Amniotic stem cell (primary cell): ENCODE measurements around the gene CDH13.

Source experiments
- DNase-seq: peaks from one replicate; lab custom pipeline; 2025; lab: John Stamatoyannopoulos, UW

CDH13 gene

DNA sequence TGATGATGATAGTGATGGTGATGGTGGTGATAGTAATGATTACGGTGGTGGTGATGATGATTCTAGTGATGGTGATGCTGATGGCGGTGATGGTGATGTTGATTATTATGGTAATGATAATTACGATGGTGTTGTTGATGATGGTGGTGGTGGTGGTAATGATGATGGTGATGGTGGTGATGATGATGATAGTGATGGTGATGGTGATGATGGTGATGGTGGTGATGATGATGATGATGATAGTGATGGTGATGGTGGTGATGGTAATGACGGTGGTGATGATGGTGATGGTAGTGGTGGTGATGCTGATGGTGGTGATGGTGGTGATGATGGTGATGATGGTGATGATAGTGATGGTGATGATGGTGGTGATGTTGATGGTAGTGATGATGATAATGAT, 370.0 kb downstream of the CDH13 start:
- no peak for DNase-seq

DNA sequence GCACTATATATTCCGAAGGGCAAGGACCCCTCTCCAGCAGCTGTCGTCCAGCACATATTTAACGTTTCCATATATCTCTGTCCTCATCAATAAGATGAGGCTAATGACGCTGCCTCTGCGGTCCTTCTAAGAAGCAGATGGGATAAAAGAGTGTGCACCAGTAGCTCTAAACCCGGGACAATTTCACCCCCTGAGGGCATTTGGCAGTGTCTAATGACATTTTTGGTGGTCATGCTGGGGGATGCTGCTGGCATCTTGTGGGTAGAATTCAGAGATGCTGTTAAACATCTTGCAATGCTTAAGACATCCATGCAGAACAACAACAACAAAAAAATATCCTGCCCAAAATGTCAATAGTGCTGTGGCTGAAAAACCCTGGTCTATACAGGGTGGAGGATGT, 372.9 kb downstream of the CDH13 start:
- no peak for DNase-seq

DNA sequence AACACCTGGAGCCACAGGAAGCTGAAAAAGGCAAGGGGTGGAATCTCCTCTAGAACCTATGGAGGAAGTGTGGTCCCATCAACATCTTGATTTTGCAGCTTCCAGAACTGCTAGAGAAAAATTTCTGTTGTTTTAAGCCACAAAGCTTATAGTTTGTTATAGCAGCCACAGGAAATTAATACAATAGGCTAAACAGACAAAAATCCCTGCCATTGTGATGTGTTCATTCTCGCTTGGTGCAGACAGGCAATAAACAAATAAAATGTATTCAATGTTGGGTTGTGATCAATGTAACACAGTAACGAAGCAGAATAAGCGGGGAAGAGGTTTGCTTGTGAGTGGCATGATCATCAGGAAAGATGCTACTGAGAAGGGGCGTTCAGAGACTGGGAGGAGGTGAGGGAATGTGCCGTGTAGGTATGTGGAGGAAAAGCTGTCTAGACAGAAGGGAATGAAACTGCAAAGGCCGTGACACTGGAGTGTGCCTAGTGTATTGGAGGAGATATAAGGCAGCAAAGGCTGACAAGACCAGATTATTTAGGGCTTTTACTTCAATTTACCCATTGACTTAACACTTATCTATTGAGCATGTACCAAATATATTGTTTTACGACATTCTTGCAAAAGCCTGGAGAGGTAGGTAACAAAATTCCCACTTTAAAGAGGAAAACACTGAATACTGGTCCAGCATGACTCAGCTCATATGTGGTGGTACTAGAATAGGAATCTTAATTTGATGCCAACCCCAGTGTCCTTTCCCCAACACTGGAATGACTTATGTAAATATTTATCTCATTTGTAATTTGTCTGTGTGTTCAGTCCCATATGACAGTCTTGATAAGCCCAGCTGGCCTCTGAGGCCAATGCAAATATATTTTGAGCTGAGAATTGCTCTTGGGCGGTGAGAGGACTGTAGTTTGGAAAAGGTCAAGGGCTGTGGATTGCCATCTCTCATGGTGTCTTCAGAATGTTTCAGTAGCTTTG, 375.9 kb downstream of the CDH13 start:
- DNase-seq = no peak

DNA sequence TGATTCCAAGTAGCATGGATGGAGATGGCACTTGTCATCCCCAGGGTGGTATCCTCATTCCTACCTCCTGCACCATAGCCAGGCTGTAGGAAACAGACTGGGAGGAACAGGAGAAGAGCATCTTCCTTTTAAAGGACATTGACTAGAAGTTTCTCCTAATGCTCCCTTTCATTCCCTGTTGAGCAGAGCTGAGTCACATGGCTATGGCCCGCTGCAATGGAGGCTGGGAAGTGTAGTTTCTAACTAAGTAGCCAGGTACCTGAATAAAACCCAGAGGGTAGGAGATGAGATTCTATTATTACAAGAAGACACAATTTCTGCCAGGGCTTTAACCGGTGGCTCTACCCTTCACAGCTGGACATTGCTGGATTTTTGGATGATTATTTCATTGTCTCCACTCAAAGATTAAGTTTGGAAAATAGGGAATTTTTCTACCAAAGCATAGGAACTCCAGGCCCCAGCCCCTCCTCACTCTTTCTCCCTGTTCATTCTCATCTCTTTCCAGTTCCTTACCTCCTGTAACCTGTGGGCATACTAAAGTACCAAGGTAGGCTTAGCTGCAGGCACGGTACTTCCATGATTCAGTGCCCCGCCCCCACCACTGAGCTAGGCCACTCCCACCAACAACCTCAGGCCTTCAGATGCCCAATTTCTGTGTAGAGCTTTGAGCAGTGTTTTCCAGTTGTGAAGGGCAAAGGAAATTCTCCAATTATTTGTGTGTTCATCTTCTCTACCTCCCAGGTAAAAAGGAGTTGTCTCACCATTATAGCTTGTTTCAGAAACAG, 378.3 kb downstream of the CDH13 start:
- no peak for DNase-seq

DNA sequence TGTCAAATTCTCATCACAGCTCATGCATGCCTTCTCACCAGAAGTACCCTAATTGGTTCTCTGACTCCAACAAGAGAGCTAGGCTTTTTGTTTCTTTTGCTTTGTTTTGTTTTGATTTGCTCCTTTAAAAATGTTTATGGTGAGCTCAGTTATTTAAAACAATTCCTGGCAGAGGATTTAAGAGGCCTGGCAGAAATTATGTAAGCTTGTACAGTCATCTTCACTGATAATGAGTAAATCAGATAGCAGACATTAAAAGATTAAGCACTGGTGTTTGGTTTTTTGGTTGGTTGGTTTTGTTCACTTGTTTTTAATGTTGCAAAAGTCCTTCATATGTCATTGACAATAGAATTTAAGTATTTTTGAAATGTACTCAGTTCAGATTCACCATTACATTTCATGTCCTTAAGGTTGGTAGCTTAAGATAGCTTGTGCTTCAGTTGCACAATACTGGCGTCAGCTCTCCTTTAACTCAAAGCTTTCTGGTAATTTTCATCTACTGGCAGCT, 378.9 kb downstream of the CDH13 start:
- DNase-seq = no peak

DNA sequence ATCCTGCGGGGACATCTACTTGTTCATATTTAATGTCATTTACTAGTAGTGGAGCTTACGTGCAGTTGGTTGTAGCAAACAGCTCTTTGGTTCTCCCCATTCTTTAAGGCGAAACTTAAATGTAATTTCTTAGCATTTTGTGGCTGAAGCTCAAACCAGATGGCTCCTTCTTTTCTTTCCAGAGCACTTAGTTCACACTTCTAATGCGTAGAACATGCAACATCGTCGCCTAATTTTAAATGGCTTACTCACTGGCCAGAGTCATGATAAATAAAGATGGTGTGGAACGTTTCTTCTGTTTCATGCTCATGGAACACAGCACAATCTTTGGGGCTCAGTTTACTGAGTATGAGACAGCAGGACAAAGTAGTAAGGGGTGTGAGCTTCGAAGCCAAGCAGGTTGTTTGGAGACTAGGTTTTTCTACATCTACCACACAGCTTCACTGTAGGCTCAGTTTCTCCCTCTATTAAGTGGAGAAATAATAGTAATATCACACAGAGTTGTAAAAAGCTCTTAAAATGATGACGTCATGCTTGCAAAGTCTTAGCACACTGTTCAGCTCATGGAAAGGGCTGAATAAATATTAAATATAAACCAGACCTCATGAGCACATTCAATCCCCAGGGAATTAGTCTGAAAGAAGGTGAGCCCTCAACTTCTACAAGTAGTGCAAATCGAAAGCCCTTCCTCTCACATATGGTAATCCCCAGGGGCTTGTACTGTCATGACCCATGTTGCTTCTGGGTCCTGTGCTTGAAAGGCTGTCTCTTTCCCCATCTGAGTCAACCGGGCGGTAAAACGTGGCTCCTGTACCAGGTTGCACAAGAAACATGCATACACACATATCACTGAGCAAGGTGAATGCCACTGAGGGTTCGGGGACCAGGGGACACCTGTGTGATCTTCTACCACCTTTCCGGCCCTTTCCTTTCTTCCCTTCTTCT, 384.3 kb downstream of the CDH13 start:
- no peak for DNase-seq

DNA sequence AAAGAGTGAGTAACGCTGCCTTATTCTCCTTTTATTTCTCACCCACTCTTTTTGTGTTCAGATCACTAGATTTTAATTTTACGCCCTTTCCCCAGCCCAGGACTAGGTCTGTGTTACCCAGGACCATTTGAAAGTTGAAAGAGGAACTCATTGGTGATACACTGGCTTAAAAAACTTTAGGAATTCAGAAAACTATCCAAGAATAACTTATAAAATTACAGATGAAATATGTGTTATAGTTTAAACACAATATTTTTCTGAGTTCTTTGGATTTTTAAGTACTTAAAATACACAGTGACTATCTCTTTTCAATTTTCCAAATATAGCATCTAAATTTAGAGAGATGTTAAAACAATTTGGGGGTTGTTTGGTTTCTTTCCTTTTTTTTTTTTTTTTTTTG, 385.2 kb downstream of the CDH13 start:
- DNase-seq = no peak

DNA sequence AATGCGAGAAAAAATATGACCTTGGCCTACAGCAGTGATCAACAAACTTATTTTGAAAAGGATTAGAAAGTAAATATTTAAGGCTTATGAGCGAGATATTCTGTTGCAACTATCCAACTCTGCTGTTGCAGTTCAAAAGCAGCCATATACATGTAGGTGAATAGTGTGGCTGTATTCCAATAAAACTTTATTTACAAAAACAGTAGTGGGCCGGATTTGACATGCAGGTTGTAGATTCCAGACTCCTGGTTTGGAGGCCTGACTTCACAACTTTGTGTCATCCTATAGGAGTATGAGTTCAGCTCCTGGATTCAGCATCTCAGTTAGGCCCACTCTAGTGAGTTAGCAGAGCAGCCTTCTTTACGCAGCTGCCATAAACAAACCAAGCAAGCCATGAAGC, 386.3 kb downstream of the CDH13 start:
- no peak for DNase-seq

DNA sequence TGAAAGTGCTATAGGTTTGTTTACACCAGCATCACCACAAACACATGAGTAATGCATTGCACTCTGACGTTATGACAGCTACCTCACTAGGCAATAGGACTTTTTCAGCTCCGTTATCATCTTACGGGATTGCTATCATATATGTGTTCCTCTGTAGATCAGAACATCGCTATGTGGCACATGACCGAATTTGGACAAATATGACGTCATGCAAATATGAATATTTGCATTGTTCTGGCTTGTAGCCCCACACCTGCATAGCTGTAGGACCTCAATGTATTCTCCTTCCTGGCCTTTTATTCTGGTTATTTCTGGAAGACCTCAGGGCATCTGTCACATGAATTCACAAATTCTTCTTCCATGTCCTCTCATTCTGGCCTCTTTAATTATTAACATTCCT, 393.2 kb downstream of the CDH13 start:
- DNase-seq = no peak

DNA sequence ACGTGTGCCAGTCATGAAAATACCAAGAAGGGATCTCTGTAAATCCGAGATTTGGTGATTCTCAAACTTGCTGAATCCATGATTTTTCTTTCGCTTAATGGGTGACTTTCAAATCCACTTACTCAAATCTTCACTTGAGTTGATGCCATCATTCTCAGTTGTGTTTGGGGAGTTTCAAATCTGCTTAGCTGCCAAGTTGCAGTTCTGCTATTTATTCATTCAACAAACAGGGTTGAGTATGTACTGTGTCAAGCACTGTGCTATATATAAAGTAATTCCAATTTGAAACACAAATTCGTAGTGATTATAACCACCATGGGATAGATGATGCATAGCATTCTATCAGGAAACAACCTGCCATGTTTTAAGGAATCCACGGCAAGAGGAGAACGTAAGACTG, 394.3 kb downstream of the CDH13 start:
- DNase-seq = no peak

DNA sequence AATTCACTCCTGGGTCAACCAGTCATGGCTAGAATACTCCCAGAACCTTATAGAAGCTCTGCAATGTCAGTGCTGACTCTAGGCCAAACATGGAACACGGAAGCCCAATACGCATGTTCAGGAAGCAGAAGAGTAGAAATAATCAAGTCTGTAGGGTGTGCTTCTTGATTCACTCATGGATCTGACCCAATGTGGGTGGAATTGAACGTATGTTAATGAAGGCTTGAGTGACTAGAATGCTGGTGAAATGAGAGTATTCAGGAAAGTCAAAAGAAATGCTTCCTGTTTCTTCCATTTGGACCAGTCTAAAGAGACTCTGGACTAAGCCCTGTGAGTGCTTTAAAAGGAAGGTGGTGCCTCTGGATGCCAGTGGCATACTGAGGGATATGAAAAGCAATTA, 395.0 kb downstream of the CDH13 start:
- DNase-seq = no peak

DNA sequence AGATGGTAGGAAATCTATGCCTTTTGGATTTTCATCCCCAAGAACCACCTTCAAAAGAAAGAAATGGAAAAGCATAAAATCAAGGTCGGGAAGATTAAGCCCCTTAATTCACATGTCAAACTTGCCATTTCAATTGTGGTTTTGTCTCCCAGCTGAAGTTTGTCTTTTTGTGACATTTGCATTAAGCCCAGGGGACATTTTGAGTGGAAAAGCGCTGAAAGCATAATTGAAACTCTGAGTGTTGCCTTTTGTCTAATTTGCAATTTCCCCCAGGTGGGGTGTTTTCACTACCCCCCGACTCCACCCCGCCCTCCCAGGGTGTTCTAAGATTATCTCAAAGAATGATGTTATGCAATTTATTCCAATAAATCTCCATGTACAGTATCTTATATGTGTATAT, 396.2 kb downstream of the CDH13 start:
- no peak for DNase-seq

DNA sequence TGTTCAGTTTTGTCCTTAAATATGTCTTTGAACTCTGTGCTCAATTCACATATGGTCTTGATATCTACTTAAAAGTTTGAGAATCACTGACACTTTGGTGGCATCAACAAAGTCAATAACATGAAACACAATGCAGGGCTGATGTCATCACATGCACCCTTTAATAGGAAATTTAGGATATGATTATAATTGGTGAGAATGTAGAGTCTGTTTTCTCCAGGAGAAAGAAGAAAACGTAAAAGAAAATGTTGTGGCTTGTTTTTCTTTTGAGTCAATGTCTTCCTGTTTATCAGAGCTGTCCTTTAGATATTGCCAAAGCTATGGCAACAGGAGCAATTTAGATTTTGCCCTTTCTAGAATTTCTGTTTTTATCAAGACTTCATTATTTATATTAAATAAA, 396.9 kb downstream of the CDH13 start:
- no peak for DNase-seq

DNA sequence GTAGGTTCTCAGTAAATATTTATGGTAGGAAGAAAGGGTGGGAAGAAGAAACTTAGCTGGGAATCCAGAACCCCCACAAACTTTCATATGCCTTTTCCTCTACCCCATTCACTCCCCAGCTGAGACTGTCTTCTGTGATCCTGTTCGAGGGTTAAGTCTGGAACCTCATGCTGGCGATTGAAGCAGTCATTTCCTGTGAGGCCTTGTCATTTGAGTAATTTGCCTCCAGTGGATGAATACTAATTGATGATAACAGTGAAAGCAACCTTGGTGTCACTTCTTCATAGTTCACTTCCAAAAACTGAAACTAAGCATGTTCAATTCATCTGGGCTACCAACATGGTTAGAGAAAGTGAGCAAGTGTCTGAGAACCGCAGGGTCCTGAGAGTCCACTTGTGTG, 401.2 kb downstream of the CDH13 start:
- DNase-seq = no peak

DNA sequence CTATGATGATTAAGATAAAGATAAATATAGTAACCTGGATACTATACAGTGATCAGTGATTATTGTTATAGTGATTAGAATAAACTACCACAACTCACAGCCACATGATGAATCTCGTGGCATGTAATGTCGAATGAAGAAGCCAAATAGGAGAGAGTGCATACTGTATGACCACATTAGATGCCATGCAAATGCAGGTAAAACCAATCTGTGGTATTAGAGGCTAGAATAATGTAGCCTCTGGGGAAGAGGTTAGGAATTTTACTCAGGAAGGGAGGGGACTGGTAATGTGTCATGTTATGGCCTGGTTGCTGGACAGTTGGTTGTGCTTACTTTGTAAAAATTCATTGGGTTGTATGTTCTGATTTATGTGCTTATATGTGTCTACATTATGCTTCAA, 402.7 kb downstream of the CDH13 start:
- no peak for DNase-seq

DNA sequence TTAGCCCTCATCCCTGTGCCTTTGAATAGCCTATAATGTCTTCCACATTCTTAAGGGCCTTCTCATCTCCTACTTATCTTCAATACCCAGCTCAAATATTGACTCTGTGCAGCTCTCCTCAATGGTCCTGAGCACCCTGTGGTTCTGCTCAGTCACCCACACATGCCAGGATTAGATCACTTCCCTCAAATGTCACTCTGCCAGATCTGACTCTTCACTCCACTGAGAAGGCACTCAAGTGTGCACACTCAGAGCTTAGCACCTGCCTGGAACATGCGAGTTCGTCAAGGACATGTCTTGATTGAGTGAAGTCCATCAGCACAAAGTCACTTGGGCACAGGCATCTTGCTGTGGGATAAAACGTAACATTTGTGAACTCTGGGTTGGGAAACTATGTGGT, 404.8 kb downstream of the CDH13 start:
- DNase-seq = no peak

DNA sequence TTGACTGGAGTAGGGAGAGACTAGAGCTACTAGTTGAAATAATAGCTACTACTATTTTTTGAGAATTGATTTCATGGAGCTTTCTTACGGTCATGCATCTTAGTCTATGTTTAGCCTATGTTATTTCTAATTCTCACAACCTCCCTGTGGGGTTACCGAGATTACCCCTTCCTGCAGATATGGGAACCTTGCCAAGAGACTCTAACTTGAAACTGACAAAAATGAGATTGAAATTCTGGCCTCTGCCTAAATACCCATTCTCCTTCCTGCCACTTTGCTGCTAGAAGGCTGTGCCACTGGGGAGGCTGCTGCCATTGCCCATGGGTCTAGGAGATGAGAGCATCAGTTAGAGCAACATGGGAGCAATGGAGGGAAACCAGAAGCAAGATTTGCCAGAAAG, 410.3 kb downstream of the CDH13 start:
- DNase-seq = no peak

DNA sequence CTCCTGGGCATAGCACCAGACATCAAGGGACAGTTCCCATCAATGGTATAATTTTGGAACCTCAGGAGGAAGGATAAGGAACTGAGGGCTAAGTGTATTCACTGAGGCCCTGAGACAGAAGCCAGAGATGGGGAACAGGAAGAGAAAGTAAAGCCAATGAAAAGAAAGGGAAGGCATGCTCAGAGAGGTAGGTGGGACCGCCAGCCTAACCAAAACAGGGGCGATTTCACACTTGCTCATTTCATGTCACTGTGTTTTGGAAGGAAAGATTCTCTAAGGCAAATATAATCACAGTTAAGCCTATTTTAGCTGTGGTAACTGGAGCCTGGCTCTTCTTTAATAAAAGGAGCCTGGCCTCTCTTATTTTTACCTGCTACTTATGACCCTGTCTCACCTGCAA, 411.1 kb downstream of the CDH13 start:
- DNase-seq = no peak

DNA sequence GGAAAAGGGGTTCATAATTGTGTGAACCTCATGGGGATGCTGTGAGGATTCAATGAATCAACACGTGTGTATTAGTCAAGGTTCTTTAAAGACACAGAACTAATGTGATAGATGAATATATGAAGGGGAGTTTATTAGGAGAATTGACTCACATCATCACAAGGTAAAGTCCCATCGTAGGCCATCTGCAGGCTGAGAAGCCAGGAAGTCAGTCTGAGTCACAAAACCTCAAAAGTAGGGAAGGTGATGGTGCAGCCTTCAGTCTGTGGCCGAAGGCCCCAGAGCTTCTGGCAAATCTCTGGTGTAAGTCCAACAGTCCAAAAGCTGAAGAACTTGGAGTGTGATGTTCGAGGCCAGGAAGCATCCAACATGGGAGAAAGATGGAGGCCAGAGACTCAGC, 413.4 kb downstream of the CDH13 start:
- no peak for DNase-seq

DNA sequence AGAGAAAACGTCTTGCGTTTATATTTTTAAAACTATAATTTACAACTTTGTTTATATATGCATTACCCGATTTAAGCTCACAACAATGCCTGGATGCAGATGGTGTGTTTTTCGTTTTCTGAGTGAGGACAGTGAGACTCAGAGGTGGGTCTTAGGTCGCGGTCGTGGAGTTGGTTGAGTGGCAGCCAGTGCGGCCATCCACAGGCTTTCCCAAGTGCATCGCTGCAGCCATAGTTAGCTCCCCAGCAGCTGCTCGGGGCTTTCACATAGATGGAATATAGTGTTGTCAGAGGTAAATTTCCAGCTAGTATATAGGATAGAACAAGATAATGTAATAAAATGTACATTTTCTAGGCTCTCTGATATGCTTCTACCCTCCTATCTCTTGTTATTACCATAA, 417.8 kb downstream of the CDH13 start:
- DNase-seq = no peak

DNA sequence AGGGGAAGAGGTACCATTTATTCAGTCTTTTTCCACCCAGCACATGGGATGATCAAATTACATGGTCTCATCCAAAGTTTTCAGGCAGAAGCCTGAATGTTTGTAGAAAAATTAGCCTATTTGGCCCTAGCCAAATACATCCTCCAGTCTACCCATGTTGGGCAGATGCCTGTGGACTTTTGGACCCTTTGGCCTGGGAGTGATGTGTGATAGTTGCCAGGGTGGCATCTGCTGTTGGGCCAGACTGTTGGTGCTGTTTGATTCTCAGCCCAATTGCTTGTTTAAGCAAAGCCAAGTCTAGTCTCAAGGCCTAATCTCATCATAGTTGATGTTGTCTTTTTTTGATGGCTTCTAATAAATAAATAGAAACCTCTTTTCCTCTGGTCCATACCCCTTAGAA, 419.0 kb downstream of the CDH13 start:
- no peak for DNase-seq

DNA sequence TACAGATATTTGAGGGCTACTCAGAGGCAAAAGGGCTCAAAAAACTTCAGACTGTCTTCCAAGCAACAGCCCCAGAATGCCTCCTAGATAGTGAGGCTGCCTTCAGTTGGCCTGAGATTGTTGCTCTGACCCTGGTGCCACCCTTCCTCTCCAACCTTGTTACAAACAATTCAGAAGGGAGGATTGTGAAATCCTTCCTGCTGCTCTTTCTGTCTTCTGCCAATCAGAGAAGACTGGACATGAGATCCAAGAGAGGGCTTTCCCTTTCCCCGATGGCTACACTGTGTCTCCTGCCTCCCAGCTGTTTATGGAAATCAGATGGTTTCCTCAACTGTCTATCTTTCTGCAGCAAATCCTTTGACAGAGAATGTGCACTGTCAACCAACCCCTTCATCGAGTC, 419.9 kb downstream of the CDH13 start:
- no peak for DNase-seq
